Endodermal cell (in vitro differentiated cells): ENCODE data around the gene ATXN7. TPM values are rescaled to one million over a fixed set of nuclear protein-coding genes. Genes with fewer than 3 reads are reported as not detected.

Source experiments
- DNase-seq: peaks from one replicate; pipeline ENCODE4 v3.0.0-alpha.2; 2017
- H3K27ac ChIP-seq: 2 replicates; pipeline ENCODE4 v1.5.1; 2013; ENCODE audit warnings: mild to moderate bottlenecking, low read depth, low read length, moderate library complexity
- H3K27me3 ChIP-seq: 2 replicates; pipeline ENCODE4 v1.6.1; 2013; ENCODE audit warnings: mild to moderate bottlenecking, low read length, moderate library complexity; ENCODE audit not compliant: insufficient read depth, control insufficient read depth, poor library complexity, severe bottlenecking
- H3K36me3 ChIP-seq: 2 replicates; pipeline ENCODE4 v1.7.0; 2013; ENCODE audit warnings: mild to moderate bottlenecking, low read length, moderate library complexity; ENCODE audit not compliant: control insufficient read depth, insufficient read depth
- H3K4me1 ChIP-seq: one replicate; pipeline ENCODE4 v1.7.0; 2013; ENCODE audit warnings: low read length; ENCODE audit not compliant: control insufficient read depth, insufficient read depth
- H3K4me3 ChIP-seq: 2 replicates; pipeline ENCODE4 v1.5.1; 2013; ENCODE audit warnings: mild to moderate bottlenecking, low read length, moderate library complexity
- H3K9ac ChIP-seq: 2 replicates; pipeline ENCODE4 v1.6.1; 2013; ENCODE audit warnings: mild to moderate bottlenecking, low read length, moderate library complexity; ENCODE audit not compliant: poor library complexity, severe bottlenecking; ENCODE audit errors: extremely low read depth
- H3K9me3 ChIP-seq: 2 replicates; pipeline ENCODE4 v1.6.1; 2013; ENCODE audit warnings: mild to moderate bottlenecking, low read length, moderate library complexity; ENCODE audit not compliant: control insufficient read depth
- H3K27ac Mint-ChIP-seq: 2 replicates; pipeline ENCODE4 v1.8.0; 2020; ENCODE audit warnings: mixed read lengths
- H3K27me3 Mint-ChIP-seq: 2 replicates; pipeline ENCODE4 v1.8.0; 2021; ENCODE audit warnings: mild to moderate bottlenecking, mixed read lengths; ENCODE audit not compliant: insufficient read depth
- H3K36me3 Mint-ChIP-seq: 2 replicates; pipeline ENCODE4 v1.8.0; 2020; ENCODE audit warnings: low read depth, mixed read lengths
- H3K4me1 Mint-ChIP-seq: 2 replicates; pipeline ENCODE4 v1.8.0; 2020; ENCODE audit warnings: mixed read lengths
- H3K4me3 Mint-ChIP-seq: 2 replicates; pipeline ENCODE4 v1.8.0; 2020; ENCODE audit warnings: mild to moderate bottlenecking, moderate library complexity, mixed read lengths
- H3K9me3 Mint-ChIP-seq: 2 replicates; pipeline ENCODE4 v1.8.0; 2020; ENCODE audit warnings: mild to moderate bottlenecking, mixed read lengths
- WGBS, 2 experiments: methylation state at CpG; one replicate each; pipeline versions ENCODE4 v1.1.5 to v1.1.7; 2013; ENCODE audit warnings: missing lambda C conversion rate in 2 of 2, mixed read lengths in 1 of 2; ENCODE audit not compliant: insufficient coverage in 1 of 2, insufficient read length in 1 of 2; 5-methylcytosine and 5-hydroxymethylcytosine counted together
- total RNA-seq, 2 donors: library from RNA; stranded (reverse); fragmentation: NEBNext Ultra II Directional in 1 of 2; extraction: Animal tissue kit (Norgen Biotek cat#: 25700) in 1 of 2; gene quantifications; 2 replicates in 1 of 2; 3 replicates in 1 of 2; pipeline ENCODE4 v1.2.1, GENCODE V29; 2021
- TF ChIP-seq, protein P1 (sequence below): fragments of 200-600 bp; sonication (generic); conservative IDR thresholded peaks from 2 replicates; pipeline ENCODE4 v1.5.0; 2021; ENCODE audit warnings: antibody characterized with exemption, mild to moderate bottlenecking

Gene ATXN7
- total RNA-seq, 2 donors from 2014 or later = 28.1 to 28.8 TPM

DNA sequence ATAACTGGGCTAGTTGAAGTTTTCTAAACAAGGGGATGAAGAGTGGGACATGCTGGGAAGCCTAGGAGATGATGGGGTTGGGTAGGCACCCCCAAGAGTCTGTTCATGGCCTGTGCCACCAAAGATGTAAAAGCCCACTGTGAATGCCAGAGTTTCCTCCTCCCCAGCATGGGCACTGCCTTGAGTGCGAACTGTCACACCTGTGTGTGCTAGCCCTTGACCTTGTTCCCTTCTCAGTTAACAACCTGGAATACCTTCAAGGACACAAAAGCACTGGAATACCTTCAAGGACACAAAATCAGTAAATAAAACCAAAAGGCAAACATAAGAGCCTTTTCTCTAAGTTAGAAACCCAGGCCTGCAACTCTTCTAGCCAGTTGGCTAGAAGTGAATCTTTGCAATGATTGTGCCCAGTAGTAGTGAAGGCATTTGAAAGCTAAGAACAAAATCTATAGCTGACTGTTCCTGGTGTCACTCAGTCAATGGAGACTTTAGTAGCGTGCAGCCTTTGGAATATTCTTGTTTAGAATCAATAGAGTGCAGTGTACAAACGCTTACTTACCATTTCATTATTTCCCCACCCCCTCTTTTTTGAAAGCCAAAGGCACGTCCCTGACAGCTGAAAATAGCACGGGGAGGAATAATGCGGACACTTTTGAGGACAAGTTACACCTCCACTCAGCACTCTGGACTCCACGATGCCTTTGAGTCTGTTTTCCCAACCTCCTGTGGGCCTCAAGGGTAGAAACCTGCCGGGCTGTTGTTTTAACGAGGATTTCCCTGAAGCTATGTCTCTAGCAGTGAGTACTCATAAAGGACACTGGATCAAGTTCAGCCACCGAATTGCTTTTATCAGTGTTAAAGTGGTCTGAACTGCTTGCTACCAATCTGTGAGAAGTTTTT, 135.4 kb downstream of the ATXN7 start:
- WGBS, 2 experiments = 85 to 89% methylated on average over 3 to 10 of the region's 10 CpGs
- Mint-ChIP-seq H3K36me3 (peaks cover 55% of the 10 kb centered on the region), H3K27me3 (no peaks in the 10 kb centered on the region), H3K4me1 (peaks cover 20% of the 10 kb centered on the region), H3K9me3 (no peaks in the 10 kb centered on the region), H3K27ac (peak overlapping the region; percentile 28), H3K4me3 (no peak overlapping the region)
- Histone ChIP-seq H3K4me3 (no peak overlapping the region), H3K27ac (no peak overlapping the region), H3K9me3 (no peaks in the 10 kb centered on the region), H3K36me3 (peaks cover 90% of the 10 kb centered on the region), H3K27me3 (no peaks in the 10 kb centered on the region), H3K4me1 (no peaks in the 10 kb centered on the region), H3K9ac (no peak overlapping the region)
- peak; percentile 56 for DNase-seq
- TF ChIP-seq, protein P1, sequence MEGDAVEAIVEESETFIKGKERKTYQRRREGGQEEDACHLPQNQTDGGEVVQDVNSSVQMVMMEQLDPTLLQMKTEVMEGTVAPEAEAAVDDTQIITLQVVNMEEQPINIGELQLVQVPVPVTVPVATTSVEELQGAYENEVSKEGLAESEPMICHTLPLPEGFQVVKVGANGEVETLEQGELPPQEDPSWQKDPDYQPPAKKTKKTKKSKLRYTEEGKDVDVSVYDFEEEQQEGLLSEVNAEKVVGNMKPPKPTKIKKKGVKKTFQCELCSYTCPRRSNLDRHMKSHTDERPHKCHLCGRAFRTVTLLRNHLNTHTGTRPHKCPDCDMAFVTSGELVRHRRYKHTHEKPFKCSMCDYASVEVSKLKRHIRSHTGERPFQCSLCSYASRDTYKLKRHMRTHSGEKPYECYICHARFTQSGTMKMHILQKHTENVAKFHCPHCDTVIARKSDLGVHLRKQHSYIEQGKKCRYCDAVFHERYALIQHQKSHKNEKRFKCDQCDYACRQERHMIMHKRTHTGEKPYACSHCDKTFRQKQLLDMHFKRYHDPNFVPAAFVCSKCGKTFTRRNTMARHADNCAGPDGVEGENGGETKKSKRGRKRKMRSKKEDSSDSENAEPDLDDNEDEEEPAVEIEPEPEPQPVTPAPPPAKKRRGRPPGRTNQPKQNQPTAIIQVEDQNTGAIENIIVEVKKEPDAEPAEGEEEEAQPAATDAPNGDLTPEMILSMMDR = no peak

DNA sequence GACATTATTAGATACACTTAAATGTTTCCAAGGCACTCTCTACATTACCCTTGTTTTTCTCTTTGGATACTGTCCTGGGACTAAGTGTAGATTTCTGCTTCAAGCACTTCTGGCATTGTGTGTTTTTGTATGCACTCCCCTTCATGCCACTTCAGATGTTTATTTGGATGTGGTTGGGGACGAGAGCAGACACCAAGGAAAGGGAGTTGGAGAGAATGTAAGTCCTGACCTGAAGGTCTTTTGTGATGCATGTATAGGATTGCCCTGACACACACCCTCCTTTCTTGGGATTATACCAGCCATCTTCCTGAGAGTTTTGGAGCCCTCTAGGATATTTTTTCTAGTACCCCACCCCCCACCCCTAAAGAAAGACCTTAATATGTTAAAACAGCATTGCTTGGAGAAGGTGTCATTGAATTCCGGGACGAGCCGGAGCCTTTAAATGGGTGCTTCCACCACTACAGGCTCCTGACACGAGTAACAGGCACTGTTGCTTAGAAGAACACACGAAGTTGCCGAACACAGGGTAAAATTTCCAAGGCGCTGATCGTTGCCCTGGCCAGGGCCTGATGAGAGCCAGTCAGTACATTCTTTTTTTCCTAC, 136.9 kb downstream of the ATXN7 start:
- Mint-ChIP-seq H3K27ac (peak overlapping the region; percentile 38), H3K36me3 (peaks cover 45% of the 10 kb centered on the region), H3K27me3 (no peaks in the 10 kb centered on the region), H3K4me3 (no peak overlapping the region), H3K9me3 (no peaks in the 10 kb centered on the region), H3K4me1 (peaks cover 20% of the 10 kb centered on the region)
- Histone ChIP-seq H3K27me3 (no peaks in the 10 kb centered on the region), H3K27ac (no peak overlapping the region), H3K4me3 (no peak overlapping the region), H3K9ac (no peak overlapping the region), H3K36me3 (peaks cover 87% of the 10 kb centered on the region), H3K4me1 (no peaks in the 10 kb centered on the region), H3K9me3 (no peaks in the 10 kb centered on the region)
- no peak for DNase-seq
- WGBS, 2 experiments = 84 to 85% methylated on average over 8 to 9 of the region's 9 CpGs
- TF ChIP-seq, protein P1 = no peak

DNA sequence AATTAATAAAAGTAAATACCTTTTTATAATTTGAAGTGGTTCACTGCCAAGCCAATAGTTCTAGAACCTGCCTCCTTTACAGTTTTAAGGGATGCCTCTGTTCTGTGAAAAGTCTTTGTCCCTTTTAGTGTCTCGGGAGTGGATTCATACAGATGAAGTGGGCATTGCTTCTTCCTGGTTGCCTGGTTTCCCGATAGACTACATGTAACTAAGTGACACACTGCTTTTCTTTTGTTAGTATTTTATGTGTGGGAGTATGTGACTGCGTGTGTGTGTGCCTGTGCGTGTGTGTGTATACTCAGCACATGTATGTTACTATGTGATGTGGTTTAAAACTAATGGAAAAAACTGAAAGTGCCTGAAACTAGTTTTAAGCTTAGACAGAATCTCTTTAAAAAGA, 138.6 kb downstream of the ATXN7 start:
- no peak overlapping the region for H3K4me3 Mint-ChIP-seq
- Histone ChIP-seq H3K4me3 (no peak overlapping the region), H3K4me1 (no peaks in the 10 kb centered on the region), H3K36me3 (peaks cover 87% of the 10 kb centered on the region), H3K27ac (no peak overlapping the region), H3K27me3 (no peaks in the 10 kb centered on the region), H3K9ac (no peak overlapping the region), H3K9me3 (no peaks in the 10 kb centered on the region)
- H3K36me3 Mint-ChIP-seq = peaks cover 29% of the 10 kb centered on the region
- no peaks in the 10 kb centered on the region for H3K9me3 Mint-ChIP-seq
- no peak for DNase-seq
- WGBS, 2 experiments = 95 to 100% methylated on average over 2 to 4 of the region's 4 CpGs
- peaks cover 20% of the 10 kb centered on the region for H3K4me1 Mint-ChIP-seq
- no peaks in the 10 kb centered on the region for H3K27me3 Mint-ChIP-seq
- no peak overlapping the region for H3K27ac Mint-ChIP-seq
- TF ChIP-seq, protein P1 = no peak
